Measurements from ENCODE around the gene PALLD. TPM values are rescaled to one million over a fixed set of nuclear protein-coding genes. Genes with fewer than 3 reads are reported as not detected.
A peak's percentile ranks its signal among the peaks of the same experiment; 100 is the strongest.

The PALLD gene
- total RNA-seq, 2 donors from 2014 or later = 72.1 to 195 TPM

GRCh38 chr4:168877511-168878491 is 380.9 kb downstream of the PALLD start:
- peak; percentile 27 for DNase-seq
- H3K36me3 ChIP-seq = no peaks in the 10 kb centered on the region
- H3K9ac ChIP-seq (ENCODE audit: low read depth in 2 of 2, low read length in 2 of 2) = peak overlapping the region in 1 of 2 donors; percentile 62
- no peaks in the 10 kb centered on the region for H3K27me3 ChIP-seq
- TF ChIP-seq, protein P1, sequence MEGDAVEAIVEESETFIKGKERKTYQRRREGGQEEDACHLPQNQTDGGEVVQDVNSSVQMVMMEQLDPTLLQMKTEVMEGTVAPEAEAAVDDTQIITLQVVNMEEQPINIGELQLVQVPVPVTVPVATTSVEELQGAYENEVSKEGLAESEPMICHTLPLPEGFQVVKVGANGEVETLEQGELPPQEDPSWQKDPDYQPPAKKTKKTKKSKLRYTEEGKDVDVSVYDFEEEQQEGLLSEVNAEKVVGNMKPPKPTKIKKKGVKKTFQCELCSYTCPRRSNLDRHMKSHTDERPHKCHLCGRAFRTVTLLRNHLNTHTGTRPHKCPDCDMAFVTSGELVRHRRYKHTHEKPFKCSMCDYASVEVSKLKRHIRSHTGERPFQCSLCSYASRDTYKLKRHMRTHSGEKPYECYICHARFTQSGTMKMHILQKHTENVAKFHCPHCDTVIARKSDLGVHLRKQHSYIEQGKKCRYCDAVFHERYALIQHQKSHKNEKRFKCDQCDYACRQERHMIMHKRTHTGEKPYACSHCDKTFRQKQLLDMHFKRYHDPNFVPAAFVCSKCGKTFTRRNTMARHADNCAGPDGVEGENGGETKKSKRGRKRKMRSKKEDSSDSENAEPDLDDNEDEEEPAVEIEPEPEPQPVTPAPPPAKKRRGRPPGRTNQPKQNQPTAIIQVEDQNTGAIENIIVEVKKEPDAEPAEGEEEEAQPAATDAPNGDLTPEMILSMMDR (IDR thresholded peaks at IDR 0.05) = no peak
- H3K4me1 ChIP-seq = no peaks in the 10 kb centered on the region
- no peak overlapping the region for H3K27ac ChIP-seq
- peak overlapping the region; percentile 32 for H3K4me3 ChIP-seq
- intact Hi-C loops (cut with DNase I) = no loop called here
- no peaks in the 10 kb centered on the region for H3K9me3 ChIP-seq

GRCh38 chr4:168878623-168879022 is 381.8 kb downstream of the PALLD start:
- H3K36me3 ChIP-seq = no peaks in the 10 kb centered on the region
- H3K27ac ChIP-seq = no peak overlapping the region
- TF ChIP-seq, protein P1 (IDR thresholded peaks at IDR 0.05) = no peak
- no peak overlapping the region for H3K9ac ChIP-seq (ENCODE audit: low read depth in 2 of 2, low read length in 2 of 2)
- no peaks in the 10 kb centered on the region for H3K27me3 ChIP-seq
- intact Hi-C loops (cut with DNase I) = no loop called here
- no peak overlapping the region for H3K4me3 ChIP-seq
- DNase-seq = no peak
- no peaks in the 10 kb centered on the region for H3K4me1 ChIP-seq
- no peaks in the 10 kb centered on the region for H3K9me3 ChIP-seq

DNA sequence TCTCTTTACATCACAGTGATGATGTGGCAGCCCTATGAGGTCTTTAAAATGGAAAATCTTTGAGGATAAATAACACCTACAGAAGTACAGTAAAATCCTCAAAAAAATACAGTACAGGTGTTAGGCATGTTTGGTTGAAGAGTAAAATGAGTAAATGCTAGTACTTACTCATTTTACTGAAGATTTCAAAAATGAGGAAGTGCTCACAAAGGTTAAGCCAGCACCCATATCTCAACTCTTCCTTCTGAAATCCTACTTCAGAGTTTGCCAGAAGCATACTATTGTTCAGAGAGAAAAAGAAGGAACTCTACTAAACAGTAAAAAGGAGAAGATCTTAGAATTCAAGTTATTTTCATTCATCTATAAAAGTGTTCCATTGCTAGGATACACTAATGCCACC is 382.3 kb downstream of the PALLD start:
- no peaks in the 10 kb centered on the region for H3K27me3 ChIP-seq
- no peak overlapping the region for H3K27ac ChIP-seq
- H3K4me1 ChIP-seq = no peaks in the 10 kb centered on the region
- DNase-seq = no peak
- H3K9me3 ChIP-seq = no peaks in the 10 kb centered on the region
- no peaks in the 10 kb centered on the region for H3K36me3 ChIP-seq
- no peak overlapping the region for H3K9ac ChIP-seq (ENCODE audit: low read depth in 2 of 2, low read length in 2 of 2)
- H3K4me3 ChIP-seq = no peak overlapping the region
- intact Hi-C loops (cut with DNase I) = no loop called here
- TF ChIP-seq, protein P1 (IDR thresholded peaks at IDR 0.05) = no peak

DNA sequence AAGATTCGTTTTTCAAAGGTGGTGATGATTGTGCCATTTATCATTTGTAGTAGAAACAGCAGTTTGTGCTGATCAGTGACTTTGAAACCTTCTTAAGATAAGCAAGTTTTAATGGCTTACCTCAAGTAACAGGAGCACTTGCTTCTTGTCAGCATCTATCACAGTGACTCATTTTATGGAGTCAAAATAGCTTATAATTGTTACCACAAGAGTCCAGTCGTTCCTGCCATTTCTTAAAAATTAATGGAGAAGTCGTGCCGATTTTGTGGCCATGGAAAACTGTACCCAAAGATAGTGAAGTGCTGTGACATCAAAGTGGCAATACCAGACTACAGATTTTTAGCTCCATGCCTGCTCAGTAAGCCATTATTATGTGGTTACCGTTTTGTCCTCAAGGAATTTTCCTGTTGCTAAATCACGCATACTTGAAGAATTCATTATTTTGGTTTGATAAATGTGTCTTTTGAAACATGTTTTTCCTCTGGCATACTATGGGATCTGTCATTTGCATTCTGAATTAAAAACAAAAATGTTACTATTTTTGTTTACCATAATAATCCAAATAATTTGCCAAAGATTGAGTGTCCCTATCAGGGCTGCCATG is 383.3 kb downstream of the PALLD start:
- Histone ChIP-seq H3K9ac (ENCODE audit: low read depth in 2 of 2, low read length in 2 of 2) (no peak overlapping the region), H3K4me1 (no peaks in the 10 kb centered on the region), H3K9me3 (no peaks in the 10 kb centered on the region), H3K27ac (no peak overlapping the region), H3K4me3 (no peak overlapping the region), H3K27me3 (no peaks in the 10 kb centered on the region), H3K36me3 (no peaks in the 10 kb centered on the region)
- DNase-seq = no peak
- intact Hi-C loops (cut with DNase I) = no loop called here
- TF ChIP-seq, protein P1 (IDR thresholded peaks at IDR 0.05) = no peak

- TF ChIP-seq, protein P1 (IDR thresholded peaks at IDR 0.05) = no peak
- intact Hi-C loops (cut with DNase I) = no loop called here
- Histone ChIP-seq H3K9ac (ENCODE audit: low read depth in 2 of 2, low read length in 2 of 2) (no peak overlapping the region), H3K4me3 (no peak overlapping the region), H3K27me3 (no peaks in the 10 kb centered on the region), H3K9me3 (no peaks in the 10 kb centered on the region), H3K27ac (no peak overlapping the region), H3K36me3 (no peaks in the 10 kb centered on the region), H3K4me1 (no peaks in the 10 kb centered on the region)
- no peak for DNase-seq
Measured at GRCh38 chr4:168880811-168881595, 384.2 kb downstream of the PALLD start.

Data from colonic mucosa (tissue), 4 donors.